Measurements from ENCODE around the gene KRT3. TPM values are rescaled to one million over a fixed set of nuclear protein-coding genes. Genes with fewer than 3 reads are reported as not detected.

Gene KRT3
- total RNA-seq, 1 experiment from 2014 or later, result not detected

DNA sequence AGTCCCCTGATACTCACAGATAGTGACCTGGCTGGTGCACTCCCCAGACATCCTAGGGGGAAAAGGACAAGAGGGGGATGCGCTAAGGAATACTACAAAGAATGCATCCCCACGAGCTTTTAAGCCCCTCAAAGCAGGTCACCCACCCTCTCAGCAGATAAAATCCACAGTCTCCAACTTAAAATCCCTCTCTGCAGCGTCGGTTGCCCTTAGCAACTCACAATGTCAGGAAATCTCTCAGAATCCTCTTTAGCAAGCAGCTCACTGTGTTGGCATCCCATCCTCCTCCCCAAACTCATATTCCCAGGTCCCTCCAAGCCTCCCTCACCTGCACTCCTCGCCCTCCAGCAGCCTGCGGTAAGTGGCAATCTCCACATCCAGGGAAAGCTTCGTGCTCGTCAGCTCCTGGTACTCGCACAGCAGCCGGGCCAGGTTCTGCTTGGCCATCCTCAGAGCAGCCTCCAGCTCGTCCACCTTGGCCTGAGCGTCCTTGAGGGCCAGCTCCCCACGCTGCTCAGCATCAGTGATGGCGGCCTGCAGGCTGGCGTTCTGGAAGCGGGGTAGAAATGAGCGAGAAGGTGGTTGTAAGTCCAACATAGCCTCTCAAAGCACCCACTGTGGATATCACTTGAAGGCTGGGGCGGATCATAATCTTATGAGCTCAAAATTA is 43.7 kb upstream of the KRT3 start:
- H3K4me3 ChIP-seq (ENCODE audit: low read depth in 2 of 2, low read length in 2 of 2), result no peak overlapping the region
- ATAC-seq (no peak), DNase-seq (ENCODE audit: low read depth, low spot score) (no peak)
- TF ChIP-seq POLR2AphosphoS5 (IDR thresholded peaks at IDR 0.05; ENCODE audit: low read depth, low read length) (no peak), SIN3A (IDR thresholded peaks at IDR 0.05; ENCODE audit: borderline replicate concordance, insufficient read depth, low read depth, low read length) (no peak), TCF7L2 (IDR thresholded peaks at IDR 0.05; ENCODE audit: low read depth, low read length) (no peak)
- TF ChIP-seq, protein P1, sequence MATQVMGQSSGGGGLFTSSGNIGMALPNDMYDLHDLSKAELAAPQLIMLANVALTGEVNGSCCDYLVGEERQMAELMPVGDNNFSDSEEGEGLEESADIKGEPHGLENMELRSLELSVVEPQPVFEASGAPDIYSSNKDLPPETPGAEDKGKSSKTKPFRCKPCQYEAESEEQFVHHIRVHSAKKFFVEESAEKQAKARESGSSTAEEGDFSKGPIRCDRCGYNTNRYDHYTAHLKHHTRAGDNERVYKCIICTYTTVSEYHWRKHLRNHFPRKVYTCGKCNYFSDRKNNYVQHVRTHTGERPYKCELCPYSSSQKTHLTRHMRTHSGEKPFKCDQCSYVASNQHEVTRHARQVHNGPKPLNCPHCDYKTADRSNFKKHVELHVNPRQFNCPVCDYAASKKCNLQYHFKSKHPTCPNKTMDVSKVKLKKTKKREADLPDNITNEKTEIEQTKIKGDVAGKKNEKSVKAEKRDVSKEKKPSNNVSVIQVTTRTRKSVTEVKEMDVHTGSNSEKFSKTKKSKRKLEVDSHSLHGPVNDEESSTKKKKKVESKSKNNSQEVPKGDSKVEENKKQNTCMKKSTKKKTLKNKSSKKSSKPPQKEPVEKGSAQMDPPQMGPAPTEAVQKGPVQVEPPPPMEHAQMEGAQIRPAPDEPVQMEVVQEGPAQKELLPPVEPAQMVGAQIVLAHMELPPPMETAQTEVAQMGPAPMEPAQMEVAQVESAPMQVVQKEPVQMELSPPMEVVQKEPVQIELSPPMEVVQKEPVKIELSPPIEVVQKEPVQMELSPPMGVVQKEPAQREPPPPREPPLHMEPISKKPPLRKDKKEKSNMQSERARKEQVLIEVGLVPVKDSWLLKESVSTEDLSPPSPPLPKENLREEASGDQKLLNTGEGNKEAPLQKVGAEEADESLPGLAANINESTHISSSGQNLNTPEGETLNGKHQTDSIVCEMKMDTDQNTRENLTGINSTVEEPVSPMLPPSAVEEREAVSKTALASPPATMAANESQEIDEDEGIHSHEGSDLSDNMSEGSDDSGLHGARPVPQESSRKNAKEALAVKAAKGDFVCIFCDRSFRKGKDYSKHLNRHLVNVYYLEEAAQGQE (IDR thresholded peaks at IDR 0.05; ENCODE audit: insufficient read depth in 1 of 2, low read depth in 2 of 2, low read length in 1 of 2), result no peak
- TF ChIP-seq, protein P2, sequence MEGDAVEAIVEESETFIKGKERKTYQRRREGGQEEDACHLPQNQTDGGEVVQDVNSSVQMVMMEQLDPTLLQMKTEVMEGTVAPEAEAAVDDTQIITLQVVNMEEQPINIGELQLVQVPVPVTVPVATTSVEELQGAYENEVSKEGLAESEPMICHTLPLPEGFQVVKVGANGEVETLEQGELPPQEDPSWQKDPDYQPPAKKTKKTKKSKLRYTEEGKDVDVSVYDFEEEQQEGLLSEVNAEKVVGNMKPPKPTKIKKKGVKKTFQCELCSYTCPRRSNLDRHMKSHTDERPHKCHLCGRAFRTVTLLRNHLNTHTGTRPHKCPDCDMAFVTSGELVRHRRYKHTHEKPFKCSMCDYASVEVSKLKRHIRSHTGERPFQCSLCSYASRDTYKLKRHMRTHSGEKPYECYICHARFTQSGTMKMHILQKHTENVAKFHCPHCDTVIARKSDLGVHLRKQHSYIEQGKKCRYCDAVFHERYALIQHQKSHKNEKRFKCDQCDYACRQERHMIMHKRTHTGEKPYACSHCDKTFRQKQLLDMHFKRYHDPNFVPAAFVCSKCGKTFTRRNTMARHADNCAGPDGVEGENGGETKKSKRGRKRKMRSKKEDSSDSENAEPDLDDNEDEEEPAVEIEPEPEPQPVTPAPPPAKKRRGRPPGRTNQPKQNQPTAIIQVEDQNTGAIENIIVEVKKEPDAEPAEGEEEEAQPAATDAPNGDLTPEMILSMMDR (IDR thresholded peaks at IDR 0.05), result no peak
- H3K36me3 ChIP-seq (ENCODE audit: control insufficient read depth, insufficient read depth, low read length), result no peaks in the 10 kb centered on the region
- ChIA-PET CTCF (no interaction called here), POLR2A (interaction anchor here (1.0 kb wide), 1 partner anchor 11 kb away, joined by 3 read pairs; no protein-coding TSS in a partner anchor)
- in situ Hi-C loops (cut with HindIII; ENCODE audit: low pct_unique_long_range_greater_than_20kb, low sequenced_read_pairs), result no loop called here
- no TSS peak for BruUV-seq (replicated peaks)
- no peaks in the 10 kb centered on the region for H3K9me3 ChIP-seq (ENCODE audit: control insufficient read depth, insufficient read depth, low read depth, low read length)
- no peaks in the 10 kb centered on the region for H3K27me3 ChIP-seq (ENCODE audit: control insufficient read depth, insufficient read depth, low read length)
- intact Hi-C loops (cut with micrococcal nuclease; ENCODE audit: unreplicated experiment), result no loop called here
- H3K4me1 ChIP-seq (ENCODE audit: control insufficient read depth, insufficient read depth, low read length), result peaks cover 3% of the 10 kb centered on the region; the same call in 1 of the 2 replicates
- no peak overlapping the region for H3K27ac ChIP-seq (ENCODE audit: low read length)

DNA sequence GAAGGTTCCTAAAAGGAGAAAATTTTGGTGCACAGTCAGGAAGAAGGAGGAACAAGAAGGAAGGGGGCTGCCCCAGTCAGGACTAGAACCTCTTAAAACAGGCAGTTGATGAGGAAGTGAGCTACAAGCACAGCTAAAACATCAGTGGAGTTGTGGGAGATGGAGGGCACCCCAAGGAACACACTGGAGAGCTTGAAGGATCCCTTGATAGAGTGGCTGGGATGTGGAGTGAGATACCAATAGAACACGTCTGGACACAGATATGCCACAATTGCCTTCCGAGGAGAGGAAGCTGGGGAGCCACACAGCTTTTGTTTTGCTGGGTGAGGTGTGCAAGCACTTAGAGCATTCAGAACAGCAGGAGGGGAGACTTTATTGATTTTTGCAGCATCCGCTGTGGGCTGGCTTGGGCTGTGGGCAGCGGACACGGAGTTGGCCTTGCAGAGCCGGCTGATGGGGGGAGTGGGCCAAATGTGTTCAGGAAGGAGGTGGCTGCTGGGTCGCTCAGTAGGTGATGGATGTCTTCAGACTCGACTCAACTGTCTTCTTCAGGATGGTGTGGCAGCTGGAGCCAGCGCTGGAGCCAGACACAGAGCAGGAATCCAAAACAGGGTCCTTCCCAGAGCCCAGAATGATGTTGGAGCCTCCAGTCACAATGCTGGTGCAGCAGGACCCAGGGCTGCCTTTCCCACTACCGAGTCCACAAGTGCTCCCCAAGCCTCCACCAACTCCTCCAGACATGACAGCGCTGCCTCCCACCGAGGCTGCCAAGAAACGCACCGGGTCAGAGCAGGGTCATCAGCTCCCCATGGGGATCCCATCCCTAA is 42.9 kb upstream of the KRT3 start:
- ChIA-PET POLR2A (no interaction called here), CTCF (no interaction called here)
- ATAC-seq (no peak), DNase-seq (ENCODE audit: low read depth, low spot score) (no peak)
- Histone ChIP-seq H3K36me3 (ENCODE audit: control insufficient read depth, insufficient read depth, low read length) (no peaks in the 10 kb centered on the region), H3K4me1 (ENCODE audit: control insufficient read depth, insufficient read depth, low read length) (peaks cover 3% of the 10 kb centered on the region; the same call in 1 of the 2 replicates), H3K4me3 (ENCODE audit: low read depth in 2 of 2, low read length in 2 of 2) (no peak overlapping the region), H3K27me3 (ENCODE audit: control insufficient read depth, insufficient read depth, low read length) (no peaks in the 10 kb centered on the region), H3K27ac (ENCODE audit: low read length) (no peak overlapping the region), H3K9me3 (ENCODE audit: control insufficient read depth, insufficient read depth, low read depth, low read length) (no peaks in the 10 kb centered on the region)
- no TSS peak for BruUV-seq (replicated peaks)
- in situ Hi-C loops (cut with HindIII; ENCODE audit: low pct_unique_long_range_greater_than_20kb, low sequenced_read_pairs) (no loop called here), intact Hi-C loops (cut with micrococcal nuclease; ENCODE audit: unreplicated experiment) (no loop called here)
- TF ChIP-seq TCF7L2 (IDR thresholded peaks at IDR 0.05; ENCODE audit: low read depth, low read length), result no peak
- TF ChIP-seq, protein P2 (IDR thresholded peaks at IDR 0.05), result no peak
- TF ChIP-seq, protein P1 (IDR thresholded peaks at IDR 0.05; ENCODE audit: insufficient read depth in 1 of 2, low read depth in 2 of 2, low read length in 1 of 2), result no peak
- no peak for TF ChIP-seq POLR2AphosphoS5 (IDR thresholded peaks at IDR 0.05; ENCODE audit: low read depth, low read length)
- no peak for TF ChIP-seq SIN3A (IDR thresholded peaks at IDR 0.05; ENCODE audit: borderline replicate concordance, insufficient read depth, low read depth, low read length)

All from Panc1 (cell line).